Measurements from ENCODE around the gene HMCN1.

The HMCN1 gene

DNA sequence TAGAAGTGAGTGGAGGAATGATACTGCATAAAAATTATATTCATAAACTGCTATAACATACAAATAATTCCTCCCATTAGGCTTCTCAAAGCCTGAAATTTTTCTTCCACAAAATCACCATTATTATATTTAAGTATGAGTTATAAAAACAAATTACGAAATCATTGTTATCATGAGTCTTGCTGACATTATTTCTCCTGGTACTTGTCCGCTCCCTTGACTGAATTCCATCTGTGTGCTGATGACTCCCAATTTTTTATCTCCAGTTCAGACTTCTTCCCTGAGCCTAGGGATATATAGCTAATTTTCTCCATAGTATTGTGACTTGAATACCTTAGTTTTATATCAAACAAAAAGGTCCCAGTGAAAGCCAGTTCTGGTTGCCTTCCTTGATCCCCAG is 268.2 kb downstream of the HMCN1 start:
- H3K9me3 Mint-ChIP-seq, result no peaks in the 10 kb centered on the region
- DNase-seq (no peak), ATAC-seq (no peak)
- no peak overlapping the region for H3K27ac Mint-ChIP-seq
- H3K4me1 Mint-ChIP-seq, result no peaks in the 10 kb centered on the region
- H3K4me3 Mint-ChIP-seq, result no peak overlapping the region
- no peaks in the 10 kb centered on the region for H3K27me3 Mint-ChIP-seq

DNA sequence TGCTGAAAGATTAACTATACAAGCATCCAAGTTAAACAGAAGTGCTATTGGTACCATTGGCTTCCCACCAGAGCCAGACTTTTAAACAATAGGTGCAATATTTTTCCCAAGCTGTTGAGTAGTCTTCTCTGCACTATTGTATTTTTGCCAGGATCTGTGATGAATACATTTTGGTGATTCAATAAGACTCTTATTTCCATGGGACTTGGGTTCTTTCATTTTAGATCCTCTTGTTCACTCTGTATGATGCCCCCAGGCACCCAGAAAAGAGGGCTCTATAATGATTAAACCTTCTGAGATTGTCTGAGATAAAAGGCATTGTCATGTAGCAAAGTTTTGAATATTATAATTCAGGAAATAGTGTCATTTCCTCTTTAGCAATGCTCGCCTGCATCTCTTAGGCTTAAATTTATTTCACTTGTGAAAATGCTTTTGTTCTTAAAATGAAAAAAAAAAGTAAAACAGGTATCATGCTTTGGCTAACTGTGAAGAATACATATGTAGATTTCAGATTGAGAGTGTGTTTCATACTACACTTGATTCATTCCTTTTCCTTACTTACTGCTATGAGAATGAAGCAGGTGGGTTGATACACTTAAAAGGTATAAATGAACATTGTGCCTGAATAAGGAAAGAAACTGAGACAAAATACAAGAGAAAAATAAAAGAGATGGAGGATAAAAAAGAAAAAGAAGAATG is 275.0 kb downstream of the HMCN1 start:
- Mint-ChIP-seq H3K4me3 (no peak overlapping the region), H3K9me3 (no peaks in the 10 kb centered on the region), H3K27me3 (no peaks in the 10 kb centered on the region), H3K4me1 (no peaks in the 10 kb centered on the region), H3K27ac (peak overlapping the region in 1 of 2 donors; percentile 24)
- ATAC-seq (no peak), DNase-seq (no peak)

DNA sequence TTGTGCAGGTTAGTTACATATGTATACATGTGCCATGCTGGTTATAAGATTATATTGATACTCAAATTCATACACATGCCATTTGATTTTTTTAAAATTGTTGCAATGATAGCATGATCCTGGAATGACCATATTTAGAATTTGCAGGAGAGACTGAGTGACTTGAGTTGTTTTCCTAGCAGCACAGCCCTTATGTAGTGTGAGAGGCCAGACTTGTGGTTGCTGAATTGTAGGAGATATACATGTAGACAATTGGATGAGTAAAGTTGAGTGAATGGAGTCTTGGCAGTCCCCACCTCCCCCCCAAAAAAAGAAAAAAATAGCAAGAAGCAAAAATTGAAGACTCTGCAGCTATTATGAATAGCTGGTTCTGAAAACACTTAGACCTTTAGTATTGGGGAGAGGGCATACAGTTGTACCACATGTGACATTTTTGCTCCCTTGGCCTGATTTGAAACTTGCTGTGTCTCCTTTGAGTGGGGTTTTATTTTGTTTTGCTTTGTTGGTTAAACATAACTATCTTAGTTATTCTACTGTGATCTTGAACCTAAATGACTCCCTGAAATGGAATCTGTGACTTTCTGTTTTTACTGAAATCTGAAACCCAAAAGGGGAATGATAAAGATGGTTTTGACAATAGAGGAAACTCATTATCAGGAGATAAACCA is 280.3 kb downstream of the HMCN1 start:
- Mint-ChIP-seq H3K4me3 (no peak overlapping the region), H3K9me3 (no peaks in the 10 kb centered on the region), H3K27me3 (no peaks in the 10 kb centered on the region), H3K4me1 (no peaks in the 10 kb centered on the region), H3K27ac (no peak overlapping the region)
- ATAC-seq (no peak), DNase-seq (no peak)

DNA sequence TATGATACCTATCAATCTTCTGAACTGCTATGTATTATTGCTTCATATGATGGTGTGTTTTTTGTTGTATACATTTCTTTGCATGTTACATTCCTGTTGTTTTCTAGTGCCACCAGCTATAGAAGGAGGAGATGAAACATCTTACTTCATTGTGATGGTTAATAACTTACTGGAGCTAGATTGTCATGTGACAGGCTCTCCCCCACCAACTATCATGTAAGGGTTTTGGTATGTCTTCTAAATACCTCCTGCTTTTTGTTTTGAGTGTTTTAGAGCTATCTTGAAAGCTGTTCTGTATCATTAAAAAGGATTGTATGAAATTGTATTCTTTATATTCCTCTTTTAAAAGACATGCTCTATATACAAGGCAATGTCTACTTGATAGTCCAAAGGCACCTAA is 282.7 kb downstream of the HMCN1 start:
- ATAC-seq (no peak), DNase-seq (no peak)
- no peak overlapping the region for H3K27ac Mint-ChIP-seq
- H3K9me3 Mint-ChIP-seq, result no peaks in the 10 kb centered on the region
- no peaks in the 10 kb centered on the region for H3K4me1 Mint-ChIP-seq
- no peak overlapping the region for H3K4me3 Mint-ChIP-seq
- H3K27me3 Mint-ChIP-seq, result no peaks in the 10 kb centered on the region

DNA sequence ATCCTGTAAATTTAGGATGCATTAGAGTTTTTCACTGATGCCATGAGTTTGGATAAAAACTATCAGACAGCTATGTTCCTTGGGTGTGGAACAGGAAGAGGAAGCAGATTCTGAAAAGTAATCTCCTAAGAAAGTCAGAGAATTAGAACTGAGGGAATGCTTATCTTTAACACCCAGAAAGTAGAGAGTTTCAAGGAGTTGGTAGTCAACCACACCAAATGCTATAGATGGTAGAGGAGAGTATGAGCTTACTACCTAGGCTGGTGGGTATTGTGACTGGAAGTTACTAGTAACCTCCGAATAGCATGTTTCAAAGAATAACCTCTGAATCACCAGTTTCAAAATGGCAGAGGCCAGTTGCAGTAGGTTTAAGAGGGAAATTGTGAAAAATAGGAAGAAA is 288.0 kb downstream of the HMCN1 start:
- no peak overlapping the region for H3K27ac Mint-ChIP-seq
- no peak overlapping the region for H3K4me3 Mint-ChIP-seq
- H3K27me3 Mint-ChIP-seq, result no peaks in the 10 kb centered on the region
- no peaks in the 10 kb centered on the region for H3K4me1 Mint-ChIP-seq
- H3K9me3 Mint-ChIP-seq, result no peaks in the 10 kb centered on the region
- ATAC-seq (no peak), DNase-seq (no peak)

DNA sequence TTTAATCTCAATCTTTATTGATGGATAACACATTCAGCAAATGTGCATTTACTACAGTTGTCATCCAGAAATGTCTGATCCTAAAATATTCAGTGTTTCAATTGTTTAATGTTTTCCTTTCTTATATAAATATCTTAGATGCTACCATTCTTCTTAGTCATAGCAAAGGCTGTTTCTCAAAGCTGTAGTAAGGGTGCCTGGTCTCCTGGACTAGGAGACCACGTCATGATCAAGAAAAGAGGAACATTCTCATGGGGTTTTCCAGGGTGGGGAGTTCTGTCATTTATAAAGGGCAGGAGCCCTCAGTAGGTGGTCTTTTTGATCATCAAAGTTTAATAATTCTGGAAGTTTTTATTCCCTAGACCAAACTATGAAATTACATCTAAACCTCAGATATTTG is 292.8 kb downstream of the HMCN1 start:
- Mint-ChIP-seq H3K27ac (no peak overlapping the region), H3K27me3 (no peaks in the 10 kb centered on the region), H3K4me1 (no peaks in the 10 kb centered on the region), H3K4me3 (no peak overlapping the region), H3K9me3 (peaks cover 0 to 7% of the 10 kb centered on the region in 2 donors)
- DNase-seq (no peak), ATAC-seq (no peak)

DNA sequence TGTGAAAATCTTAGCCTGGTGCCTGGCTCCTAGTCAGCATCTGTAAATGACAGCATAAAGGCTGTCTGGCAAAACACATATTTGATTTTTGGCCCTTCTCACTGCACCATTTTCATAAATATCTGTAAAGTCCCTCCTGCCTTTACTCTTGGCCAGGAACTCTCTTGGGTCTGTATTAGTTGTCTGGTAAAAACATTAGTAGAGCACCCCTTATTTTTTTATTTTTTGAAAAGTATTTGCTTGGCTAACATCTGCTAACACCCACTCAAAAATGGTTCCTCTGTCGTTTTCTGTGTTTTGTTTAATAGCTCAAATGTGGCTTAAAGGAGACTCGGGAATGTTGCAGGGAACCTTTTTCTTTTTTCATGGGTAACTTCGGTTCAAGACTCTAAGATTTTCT is 293.4 kb downstream of the HMCN1 start:
- Mint-ChIP-seq H3K4me3 (no peak overlapping the region), H3K9me3 (peaks cover 4 to 7% of the 10 kb centered on the region in 2 donors), H3K4me1 (no peaks in the 10 kb centered on the region), H3K27ac (no peak overlapping the region), H3K27me3 (no peaks in the 10 kb centered on the region)
- DNase-seq (no peak), ATAC-seq (no peak)

DNA sequence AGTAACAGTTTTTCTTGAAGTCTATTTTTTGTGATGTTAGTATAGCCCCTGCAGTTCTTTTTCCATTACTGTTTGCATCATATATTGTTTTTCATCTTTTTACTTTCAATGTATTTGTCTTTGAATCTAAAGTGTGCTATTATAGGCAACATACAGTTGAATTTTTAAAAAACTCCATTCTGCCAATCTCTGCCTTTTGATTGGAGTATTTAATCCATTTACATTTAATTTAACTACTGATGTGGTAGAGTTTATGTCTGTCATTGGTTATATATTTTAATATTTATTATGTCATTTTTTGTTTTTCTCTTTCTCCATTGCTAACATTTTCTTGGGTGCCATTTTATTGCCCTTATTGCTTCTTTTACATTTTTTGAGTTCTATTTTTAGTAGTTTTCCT is 296.3 kb downstream of the HMCN1 start:
- Mint-ChIP-seq H3K4me1 (no peaks in the 10 kb centered on the region), H3K27me3 (no peaks in the 10 kb centered on the region), H3K27ac (no peak overlapping the region), H3K4me3 (no peak overlapping the region), H3K9me3 (peaks cover 6 to 7% of the 10 kb centered on the region in 2 donors)
- DNase-seq, result no peak
- ATAC-seq, result no peak

DNA sequence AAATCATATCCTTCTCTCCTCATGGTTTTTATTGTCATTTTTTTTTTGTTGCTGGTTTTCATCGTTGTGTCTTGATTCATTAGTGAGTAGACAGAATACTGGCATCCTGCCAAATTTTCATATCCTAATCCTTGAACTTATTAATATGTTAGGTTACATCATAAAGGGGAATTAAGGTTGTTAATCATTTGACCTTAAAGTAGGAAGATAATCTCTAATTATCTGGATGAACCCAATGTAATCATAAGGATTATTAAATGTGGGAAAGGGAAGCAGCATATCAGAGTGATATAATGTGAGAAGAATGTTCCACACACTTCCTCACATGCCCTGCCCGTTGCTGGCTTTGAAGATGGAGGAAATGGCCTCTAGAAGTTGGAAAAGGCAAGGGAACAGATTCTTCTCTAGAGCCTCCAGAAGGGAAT is 299.7 kb downstream of the HMCN1 start:
- peaks cover 6 to 12% of the 10 kb centered on the region in 2 donors for H3K9me3 Mint-ChIP-seq
- no peak for ATAC-seq
- H3K27ac Mint-ChIP-seq, result no peak overlapping the region
- DNase-seq, result no peak
- H3K27me3 Mint-ChIP-seq, result peaks cover 8% of the 10 kb centered on the region
- H3K4me3 Mint-ChIP-seq, result no peak overlapping the region
- no peaks in the 10 kb centered on the region for H3K4me1 Mint-ChIP-seq

DNA sequence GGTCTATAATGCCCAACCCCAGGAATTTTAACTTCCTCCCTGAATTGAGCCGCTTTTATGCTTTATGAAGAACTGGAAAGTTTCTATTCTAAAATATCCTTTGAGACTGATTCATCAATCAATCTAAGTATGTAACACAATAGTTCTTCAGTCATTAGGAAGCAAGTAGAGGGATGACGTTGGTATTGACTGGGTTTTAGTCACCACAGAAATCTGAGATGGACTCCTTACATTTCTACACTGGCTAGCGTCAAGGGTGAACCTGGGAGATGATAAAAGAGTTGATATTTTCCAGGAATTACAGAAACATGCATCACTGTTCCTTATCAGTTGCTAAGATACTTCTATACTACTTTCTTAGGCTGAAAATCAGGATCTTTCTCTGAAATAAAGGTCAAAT is 308.0 kb downstream of the HMCN1 start:
- Mint-ChIP-seq H3K27ac (no peak overlapping the region), H3K4me1 (no peaks in the 10 kb centered on the region), H3K4me3 (no peak overlapping the region), H3K9me3 (no peaks in the 10 kb centered on the region), H3K27me3 (no peaks in the 10 kb centered on the region)
- DNase-seq (no peak), ATAC-seq (no peak)

DNA sequence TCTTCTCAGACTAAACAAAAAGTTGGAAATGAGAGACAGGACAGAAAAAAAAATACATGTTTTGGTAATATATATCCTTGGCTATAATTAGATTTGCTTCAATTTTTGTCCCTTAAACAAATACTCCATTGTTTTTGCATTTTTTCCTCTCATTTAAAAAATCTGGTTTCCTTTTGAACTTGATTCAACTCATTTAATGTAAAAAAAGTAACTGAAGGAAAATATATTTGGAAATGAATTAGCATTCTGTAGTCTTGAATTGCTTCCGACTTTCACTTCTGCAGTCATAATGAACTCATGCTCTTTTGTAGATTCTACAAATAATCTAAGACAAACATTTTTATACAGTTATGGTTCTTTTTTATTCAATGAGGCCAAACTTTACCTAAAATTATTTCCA is 309.1 kb downstream of the HMCN1 start:
- H3K4me1 Mint-ChIP-seq, result no peaks in the 10 kb centered on the region
- H3K9me3 Mint-ChIP-seq, result no peaks in the 10 kb centered on the region
- H3K4me3 Mint-ChIP-seq, result no peak overlapping the region
- DNase-seq, result no peak
- no peak overlapping the region for H3K27ac Mint-ChIP-seq
- no peaks in the 10 kb centered on the region for H3K27me3 Mint-ChIP-seq
- no peak for ATAC-seq

DNA sequence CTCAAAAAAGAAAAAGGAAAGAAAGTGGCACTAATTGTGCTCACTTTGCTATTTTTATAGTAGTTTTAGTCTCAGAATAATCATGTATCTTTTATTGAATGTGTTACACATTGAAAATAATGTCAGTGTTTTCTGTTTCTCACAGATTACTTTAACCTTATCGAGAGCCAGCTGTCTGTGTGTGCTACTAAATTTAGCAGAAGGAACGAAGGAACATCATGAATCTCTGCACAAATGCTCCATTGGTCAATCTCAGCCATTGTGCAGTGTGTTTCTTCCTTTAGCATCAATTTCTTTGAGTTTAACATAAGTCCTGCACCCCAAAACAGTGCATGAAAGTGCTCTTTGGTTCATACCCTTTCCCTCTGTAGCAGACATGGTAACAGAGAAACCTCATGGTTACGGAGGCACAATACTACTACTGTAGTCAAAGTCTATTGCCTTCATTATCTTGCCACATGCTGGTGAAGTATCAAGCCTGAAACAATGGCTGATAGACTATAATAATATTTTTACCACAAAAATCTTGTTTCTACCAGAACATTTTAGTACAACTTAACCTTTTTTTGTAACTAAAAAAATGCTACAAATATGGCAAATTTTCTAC is 310.0 kb downstream of the HMCN1 start:
- ATAC-seq (no peak), DNase-seq (no peak)
- H3K4me1 Mint-ChIP-seq, result no peaks in the 10 kb centered on the region
- no peak overlapping the region for H3K27ac Mint-ChIP-seq
- no peak overlapping the region for H3K4me3 Mint-ChIP-seq
- no peaks in the 10 kb centered on the region for H3K9me3 Mint-ChIP-seq
- no peaks in the 10 kb centered on the region for H3K27me3 Mint-ChIP-seq

DNA sequence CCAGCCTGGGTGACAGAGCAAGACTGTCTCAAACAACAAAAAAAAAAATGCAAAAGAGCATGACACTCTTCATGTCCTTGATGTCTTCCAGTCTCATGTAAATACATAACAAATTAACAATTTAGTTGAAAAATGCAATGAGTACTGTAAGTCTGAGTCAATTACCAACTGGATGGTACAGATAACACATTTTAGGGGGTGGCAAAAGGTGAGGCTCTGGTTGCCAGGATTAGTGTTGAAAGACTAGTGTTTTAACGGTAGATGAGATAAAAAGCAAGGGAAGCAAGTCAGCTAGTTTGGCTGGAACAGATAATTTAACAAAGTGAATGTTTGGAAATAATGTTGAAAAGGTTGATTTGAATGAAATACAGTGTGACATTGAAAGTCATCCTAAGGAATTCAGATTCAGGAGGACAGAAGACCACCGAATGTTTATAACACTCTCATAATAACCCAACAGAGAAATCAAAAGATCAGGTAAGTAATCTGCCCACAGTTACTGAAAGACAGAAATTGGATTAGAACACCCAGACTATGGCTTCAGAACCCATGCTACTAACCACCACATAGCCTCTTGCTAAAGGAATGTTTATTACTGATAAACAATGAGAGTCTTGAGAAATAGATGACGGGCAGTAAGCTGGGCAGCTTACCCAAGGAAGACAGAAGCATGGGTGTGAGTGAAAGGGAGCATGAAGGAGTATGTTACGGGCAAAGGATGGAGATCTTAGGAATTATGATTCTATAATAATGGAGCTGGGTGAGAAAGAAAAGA is 312.4 kb downstream of the HMCN1 start:
- no peak overlapping the region for H3K27ac Mint-ChIP-seq
- ATAC-seq, result no peak
- no peak for DNase-seq
- H3K4me3 Mint-ChIP-seq, result no peak overlapping the region
- no peaks in the 10 kb centered on the region for H3K9me3 Mint-ChIP-seq
- no peaks in the 10 kb centered on the region for H3K27me3 Mint-ChIP-seq
- no peaks in the 10 kb centered on the region for H3K4me1 Mint-ChIP-seq

DNA sequence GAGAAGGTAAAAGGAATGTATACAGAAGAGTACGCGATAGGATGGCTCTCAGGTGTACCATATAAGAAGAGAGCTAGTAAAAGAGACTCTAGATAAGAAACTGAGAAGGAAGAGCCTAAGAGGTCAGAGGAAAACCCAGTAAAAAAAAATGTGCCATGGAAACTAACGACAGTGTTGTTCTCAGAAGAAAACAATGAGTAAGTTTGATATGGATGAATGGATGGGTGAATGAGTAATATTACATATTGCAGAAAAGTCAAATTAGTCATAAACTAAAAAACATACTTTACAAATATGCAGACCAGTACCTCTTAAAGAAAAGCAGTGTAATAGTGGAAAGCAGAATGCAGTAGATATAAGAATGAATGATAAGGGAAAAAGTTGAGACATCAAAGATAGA is 316.2 kb downstream of the HMCN1 start:
- DNase-seq (no peak), ATAC-seq (no peak)
- H3K9me3 Mint-ChIP-seq, result no peaks in the 10 kb centered on the region
- no peak overlapping the region for H3K4me3 Mint-ChIP-seq
- H3K27ac Mint-ChIP-seq, result no peak overlapping the region
- H3K4me1 Mint-ChIP-seq, result no peaks in the 10 kb centered on the region
- no peaks in the 10 kb centered on the region for H3K27me3 Mint-ChIP-seq

DNA sequence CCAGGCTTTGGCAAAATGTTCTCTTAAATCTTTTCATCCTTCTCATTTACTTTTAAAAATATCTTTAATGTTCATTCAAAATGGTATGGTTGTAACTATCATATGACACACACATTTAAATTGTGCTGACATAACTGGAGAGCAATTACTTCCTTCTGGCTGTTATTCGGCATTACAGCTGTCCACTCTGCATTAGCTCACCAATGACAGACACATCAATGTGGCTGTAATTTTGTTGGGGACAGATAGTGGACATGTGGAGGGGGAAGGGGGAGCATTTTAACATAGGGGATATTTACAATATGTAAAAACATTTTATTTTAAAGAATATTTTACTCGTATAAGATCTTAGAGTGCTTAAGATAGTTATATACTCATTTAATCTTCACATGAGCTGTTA is 319.8 kb downstream of the HMCN1 start:
- H3K27ac Mint-ChIP-seq, result no peak overlapping the region
- H3K4me3 Mint-ChIP-seq, result no peak overlapping the region
- H3K4me1 Mint-ChIP-seq, result no peaks in the 10 kb centered on the region
- ATAC-seq (no peak), DNase-seq (no peak)
- no peaks in the 10 kb centered on the region for H3K27me3 Mint-ChIP-seq
- no peaks in the 10 kb centered on the region for H3K9me3 Mint-ChIP-seq

DNA sequence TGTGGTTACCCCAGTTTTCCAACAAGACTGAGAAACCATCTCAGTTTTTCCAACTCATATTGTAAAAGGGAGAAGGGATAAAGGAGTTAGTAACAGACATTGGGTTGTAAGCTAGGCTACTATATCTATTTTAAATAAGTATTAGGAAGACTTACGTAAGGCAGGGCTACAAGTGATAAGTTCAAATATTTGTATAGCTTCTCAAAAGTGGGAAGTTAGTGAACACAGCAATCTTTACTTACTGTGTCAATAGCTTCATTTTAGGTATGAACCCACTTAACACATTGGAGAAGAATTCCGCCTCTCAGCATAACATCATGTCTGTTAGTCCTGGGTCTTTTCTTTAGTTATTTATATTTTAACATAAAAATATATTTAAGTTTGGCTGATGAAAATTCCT is 320.7 kb downstream of the HMCN1 start:
- DNase-seq, result no peak
- no peak for ATAC-seq
- H3K27me3 Mint-ChIP-seq, result no peaks in the 10 kb centered on the region
- H3K9me3 Mint-ChIP-seq, result no peaks in the 10 kb centered on the region
- H3K27ac Mint-ChIP-seq, result no peak overlapping the region
- no peak overlapping the region for H3K4me3 Mint-ChIP-seq
- no peaks in the 10 kb centered on the region for H3K4me1 Mint-ChIP-seq
